NCI-H2171 (cell line): ENCODE data around the gene CHAC1.

Experiments
- DNase-seq: peaks from one replicate; lab custom pipeline; 2025; lab: John Stamatoyannopoulos, UW

The CHAC1 gene

DNA sequence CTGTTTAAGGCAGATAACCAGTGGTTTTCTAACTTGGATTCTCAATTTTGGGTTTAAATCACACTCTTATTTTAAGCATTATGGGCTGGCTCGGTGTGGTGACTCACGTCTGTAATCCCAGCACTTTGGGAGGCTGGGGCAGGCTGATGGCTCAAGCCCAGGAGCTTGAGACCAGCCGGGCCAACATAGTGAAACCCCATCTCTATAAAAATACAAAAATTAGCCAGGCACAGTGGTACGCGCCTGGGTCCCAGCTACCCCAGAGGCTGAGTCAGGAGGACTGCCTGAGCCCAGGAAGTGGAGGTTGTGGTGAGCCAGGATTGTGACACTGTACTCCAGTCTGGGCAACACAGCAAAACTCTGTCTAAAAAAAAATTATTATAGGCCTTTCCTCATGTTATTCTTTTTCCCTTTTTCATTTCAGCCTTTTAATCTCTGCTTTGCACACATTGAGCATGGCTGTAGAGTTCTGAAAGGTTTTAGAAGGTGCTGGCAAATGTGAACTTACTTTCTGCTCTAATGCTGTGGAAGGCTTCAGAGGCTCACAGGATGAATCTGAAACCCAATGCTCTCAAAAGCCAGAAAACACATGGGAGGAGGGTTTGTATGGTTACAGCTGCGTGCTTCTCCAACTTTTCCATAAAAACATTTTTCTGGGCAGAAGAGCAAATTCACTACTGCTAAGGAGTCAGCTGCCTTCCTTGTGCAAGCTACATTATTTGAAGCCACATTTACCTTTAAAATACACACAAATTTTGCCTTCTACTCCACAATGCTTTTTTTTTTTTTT lies 32.5 kb downstream of the CHAC1 start:
- no peak for DNase-seq

DNA sequence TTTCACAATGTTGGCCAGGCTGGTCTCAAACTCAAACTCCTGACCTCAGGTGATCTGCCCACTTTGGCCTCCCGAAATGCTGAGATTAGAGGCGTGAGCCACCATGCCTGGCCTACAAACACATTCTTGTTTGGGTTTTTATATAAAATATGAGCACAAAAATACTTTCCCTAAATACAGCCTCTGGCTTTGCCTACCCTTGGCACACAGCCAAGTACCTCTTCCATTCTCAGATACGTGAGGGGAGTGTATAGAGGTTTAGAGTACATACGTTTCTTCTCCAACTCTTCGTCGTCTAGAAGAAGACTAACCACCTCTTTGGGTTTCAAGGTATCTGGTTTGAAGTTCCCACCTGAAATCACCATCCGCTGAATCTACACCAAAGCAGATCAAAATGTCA lies 33.5 kb downstream of the CHAC1 start:
- no peak for DNase-seq

DNA sequence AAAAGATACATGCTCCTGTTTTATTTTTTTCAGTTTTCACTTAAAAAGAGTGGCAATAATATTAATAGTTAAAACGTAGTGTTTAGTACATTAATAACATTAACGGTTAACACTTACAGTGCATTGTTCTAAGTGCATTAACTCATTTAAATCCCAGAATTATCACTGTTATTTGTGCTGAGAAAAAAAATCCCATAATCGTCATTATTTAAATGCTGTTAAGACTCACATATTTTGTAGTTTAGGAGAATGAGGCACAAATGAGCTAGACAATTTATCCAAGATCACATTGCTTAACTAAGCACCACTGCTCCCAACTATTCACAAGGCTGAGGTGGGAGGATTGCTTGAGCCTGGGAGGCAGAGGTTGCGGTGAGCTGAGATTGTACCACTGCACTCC lies 34.9 kb downstream of the CHAC1 start:
- no peak for DNase-seq

DNA sequence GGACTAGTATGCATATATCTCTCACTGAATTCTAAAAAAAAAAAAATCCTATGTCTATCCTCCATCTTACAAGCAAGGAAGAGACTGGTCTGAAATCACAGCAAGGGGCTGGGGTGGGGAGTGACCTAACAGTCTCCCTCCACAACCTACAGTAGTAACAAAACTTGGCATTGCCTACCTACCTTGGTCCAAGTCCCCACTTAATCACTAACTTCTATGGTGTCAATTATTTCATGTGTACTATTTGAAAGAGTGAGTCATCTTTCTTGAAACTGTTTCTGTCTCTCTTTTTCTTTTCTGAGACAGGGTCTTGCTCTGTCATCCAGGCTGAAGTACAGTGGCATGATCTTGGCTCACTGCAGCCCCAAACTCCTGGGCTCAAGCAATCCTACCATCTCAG lies 36.8 kb downstream of the CHAC1 start:
- no peak for DNase-seq

DNA sequence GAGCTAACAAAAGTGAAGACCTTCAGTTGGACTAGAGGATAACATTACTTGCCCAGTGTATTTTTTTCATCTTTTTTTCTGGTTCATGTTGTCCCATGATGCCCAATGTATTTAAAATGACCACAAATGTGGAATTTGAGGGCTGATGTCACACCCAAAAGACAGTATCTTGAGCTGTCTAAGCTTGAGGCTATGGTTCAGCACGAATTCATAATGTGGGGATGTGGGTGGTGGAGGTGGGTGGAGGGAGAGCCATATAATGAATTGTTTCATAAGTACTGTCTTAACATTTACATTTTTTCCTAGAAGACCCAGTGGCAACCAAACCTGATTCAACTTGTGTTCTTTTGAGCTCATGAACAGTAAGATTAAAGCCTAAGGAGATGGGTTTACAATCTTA lies 37.5 kb downstream of the CHAC1 start:
- DNase-seq, result no peak

DNA sequence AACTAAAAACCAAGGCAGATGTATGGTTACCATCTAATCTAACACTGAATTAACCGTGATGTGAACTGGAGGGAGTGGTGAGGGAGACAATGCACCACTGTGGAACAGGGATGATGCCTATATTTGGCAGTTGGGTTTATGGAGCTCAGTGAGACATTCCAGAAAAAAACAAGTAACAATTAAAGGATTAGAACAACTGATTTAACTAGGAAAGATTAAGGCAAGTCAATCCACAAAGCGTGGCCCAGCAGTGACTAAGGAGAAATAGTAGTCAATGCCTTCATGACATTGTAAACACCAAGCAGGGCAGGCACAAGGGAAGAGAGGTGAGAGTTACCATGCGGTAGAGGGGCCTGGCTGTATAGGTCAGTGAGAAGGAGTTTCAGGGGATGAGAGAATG lies 38.1 kb downstream of the CHAC1 start:
- no peak for DNase-seq

DNA sequence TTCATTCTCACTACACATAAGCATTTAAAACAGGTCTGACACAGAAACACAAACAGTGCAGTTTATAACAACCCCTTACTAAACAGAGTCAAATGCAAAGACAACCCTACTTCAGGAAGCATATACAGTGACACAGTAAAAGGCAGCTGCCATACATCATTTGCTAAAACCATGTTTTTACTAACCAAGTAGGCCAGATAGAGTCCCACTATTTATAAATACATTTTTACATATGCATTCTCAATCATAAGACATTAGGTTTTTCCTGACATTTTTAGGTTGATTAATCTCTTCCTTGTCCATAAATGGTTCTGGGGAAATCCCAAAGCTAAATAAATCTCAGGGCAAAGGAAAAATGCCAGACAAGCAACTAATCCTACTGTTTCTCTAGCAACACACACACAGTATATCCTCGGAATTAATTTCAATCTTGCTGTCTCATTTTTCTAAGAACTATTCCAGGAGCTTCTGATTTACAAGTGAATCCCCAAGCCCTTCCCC lies 39.0 kb downstream of the CHAC1 start:
- no peak for DNase-seq

DNA sequence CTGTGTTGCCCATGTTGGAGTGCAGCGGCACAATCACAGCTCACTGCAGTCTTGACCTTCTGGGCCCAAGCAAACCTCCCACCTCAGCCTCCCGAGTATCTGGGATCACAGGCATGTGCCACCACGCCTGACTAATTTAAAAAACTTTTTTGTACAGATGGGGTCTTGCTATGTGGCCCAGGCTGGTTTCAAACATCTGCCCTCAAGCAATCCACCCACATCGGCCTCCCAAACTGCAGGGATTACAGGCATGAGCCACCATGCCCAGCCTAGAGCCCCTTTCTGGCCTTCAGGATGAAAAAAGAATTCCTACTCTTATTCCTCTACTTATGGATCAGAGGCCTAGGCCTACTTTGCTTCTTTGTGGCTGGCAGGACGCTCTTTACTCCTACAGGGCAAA lies 39.6 kb downstream of the CHAC1 start:
- DNase-seq, result no peak

DNA sequence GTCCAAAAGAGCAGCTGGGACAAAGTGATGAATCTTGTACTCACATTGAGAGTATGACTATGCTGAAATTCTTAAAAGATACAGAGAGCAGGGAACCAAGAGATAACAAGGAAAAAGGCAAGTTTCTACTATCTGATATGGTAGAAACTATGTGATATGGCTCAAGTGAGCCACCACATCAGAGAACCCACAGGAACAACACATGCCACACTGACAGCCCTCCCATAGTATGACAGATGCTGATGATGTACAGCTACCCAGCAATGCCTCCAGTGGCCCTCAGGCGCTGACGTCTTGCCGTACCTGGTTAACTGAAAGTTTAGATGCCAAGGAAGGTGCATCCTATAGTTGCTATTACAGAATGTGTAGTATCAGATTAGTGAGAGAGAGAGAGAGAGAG lies 42.4 kb downstream of the CHAC1 start:
- DNase-seq, result no peak

DNA sequence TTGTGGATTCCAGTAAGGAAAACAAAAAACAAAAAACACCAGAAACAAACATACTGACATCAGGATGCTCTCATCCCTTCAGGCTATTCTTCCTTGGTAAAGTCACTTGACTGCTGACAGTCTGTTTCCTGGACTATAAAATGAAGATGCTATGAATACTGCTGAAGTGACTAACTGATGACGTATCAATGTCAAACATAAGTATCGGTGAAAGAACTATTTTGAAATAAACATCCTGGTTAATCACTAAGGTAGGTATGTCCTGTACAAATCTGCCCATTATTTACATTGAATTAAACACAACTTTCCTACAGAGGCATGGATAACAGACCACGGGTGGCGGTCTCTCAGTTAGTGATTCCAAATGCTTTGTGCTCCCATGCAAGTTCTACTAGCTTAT lies 45.9 kb downstream of the CHAC1 start:
- no peak for DNase-seq

DNA sequence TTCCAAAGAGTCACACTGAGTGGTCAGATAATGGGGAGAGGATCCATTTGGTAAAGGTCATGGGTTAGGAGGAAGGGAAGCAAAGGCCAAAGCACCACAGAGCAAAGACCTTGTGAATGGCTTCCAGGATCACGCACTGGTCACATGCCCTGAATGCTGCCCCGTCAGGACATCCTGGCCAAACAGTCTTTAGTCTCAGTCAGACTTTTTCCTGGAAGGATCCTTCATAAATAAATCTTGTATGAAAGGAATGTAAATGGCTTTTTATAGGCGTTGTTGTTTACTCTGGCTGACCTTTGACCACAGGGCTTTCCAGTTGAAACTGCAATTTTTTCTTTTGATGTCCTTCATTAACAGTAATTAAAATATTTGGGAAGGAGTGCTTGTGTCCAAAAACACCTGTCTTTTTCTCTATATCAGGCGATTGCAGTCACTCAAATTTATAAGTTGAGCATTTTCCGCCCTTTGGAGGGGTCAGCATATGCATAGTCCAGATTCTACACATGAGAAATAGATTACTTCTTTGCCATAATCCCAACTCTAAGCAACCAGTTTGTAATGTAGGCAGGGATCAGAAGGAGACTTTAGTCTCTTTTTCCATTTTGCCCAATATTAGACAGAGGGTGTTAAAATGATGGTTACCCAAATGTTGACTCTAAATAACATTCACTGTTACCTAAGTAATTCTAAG lies 48.4 kb downstream of the CHAC1 start:
- DNase-seq, result no peak

DNA sequence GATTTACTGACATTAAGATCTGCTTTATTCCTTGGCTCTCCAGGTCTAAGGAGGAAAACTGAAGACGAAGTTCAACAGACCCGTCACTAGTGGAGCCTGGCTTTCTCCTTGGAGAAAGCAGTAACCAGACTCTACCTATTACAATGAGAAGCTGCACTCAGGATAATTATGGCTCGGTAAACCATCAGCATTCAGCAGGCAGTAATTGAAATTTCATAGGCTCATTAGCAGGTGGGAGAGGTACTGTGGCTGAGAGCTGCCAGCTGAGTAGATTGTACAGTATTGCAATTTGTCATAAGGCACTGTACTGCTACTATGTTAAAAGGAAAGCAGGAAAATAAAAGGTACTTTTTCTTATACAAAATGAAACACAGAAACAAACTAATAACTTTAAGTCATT lies 51.2 kb downstream of the CHAC1 start:
- DNase-seq, result no peak
